Measurements from ENCODE around the gene SLC28A1. TPM values are rescaled to one million over a fixed set of nuclear protein-coding genes. Genes with fewer than 3 reads are reported as not detected.
A peak's percentile ranks its signal among the peaks of the same experiment; 100 is the strongest.

Gene SLC28A1
- polyA plus RNA-seq, 1 donor (not counting 4 experiments of a cell fraction or from before 2014, with no cell fraction given): not detected

- DNase-seq (ENCODE audit: low read depth, low spot score) (no peak), FAIRE-seq (no peak)
- peak overlapping the region; percentile 69 to 95 (median 83) for H3K4me3 ChIP-seq (ENCODE audit: control insufficient read depth in 2 of 3, extremely low read depth in 1 of 3, insufficient read depth in 2 of 3, low read depth in 1 of 3, low read length in 3 of 3)
- no peaks in the 10 kb centered on the region for H3K36me3 ChIP-seq (ENCODE audit: control insufficient read depth in 2 of 2, extremely low read depth in 1 of 2, insufficient read depth in 2 of 2, low read length in 2 of 2)
- no peaks in the 10 kb centered on the region for H4K20me1 ChIP-seq (ENCODE audit: control insufficient read depth, extremely low read depth, insufficient read depth, low read length)
- TF ChIP-seq CTCF (optimal IDR thresholded peaks at IDR 0.05 in 1 of 3, IDR thresholded peaks at IDR 0.05 in 1 of 3, conservative IDR thresholded peaks at IDR 0.05 in 1 of 3; ENCODE audit: extremely low read depth in 1 of 3, insufficient read depth in 2 of 3, low read length in 3 of 3): no peak
- TF ChIP-seq EZH2 (IDR thresholded peaks at IDR 0.05; ENCODE audit: low read length): no peak
- H2AFZ ChIP-seq (ENCODE audit: control insufficient read depth, low read length): peak overlapping the region; percentile 94
- H3K9me1 ChIP-seq (ENCODE audit: control insufficient read depth, extremely low read depth, insufficient read depth, low read length): no peaks in the 10 kb centered on the region
- dilution Hi-C loops (cut with MboI; ENCODE audit: extremely low pct_ligation_motif_present, low sequenced_read_pairs): no loop called here
- peaks cover 12% of the 10 kb centered on the region for H3K79me2 ChIP-seq (ENCODE audit: control insufficient read depth, insufficient read depth, low read length)
- no peaks in the 10 kb centered on the region for H3K27me3 ChIP-seq (ENCODE audit: control insufficient read depth, extremely low read depth, insufficient read depth, low read length)
- H3K9me3 ChIP-seq (ENCODE audit: control insufficient read depth, low read depth, low read length): no peaks in the 10 kb centered on the region
- peak overlapping the region; percentile 87 for H3K4me2 ChIP-seq (ENCODE audit: control insufficient read depth, extremely low read depth, insufficient read depth, low read depth, low read length)
- H3K4me1 ChIP-seq (ENCODE audit: control insufficient read depth, extremely low read depth, insufficient read depth, low read length): peaks cover 14% of the 10 kb centered on the region
- peak overlapping the region; percentile 87 for H3K9ac ChIP-seq (ENCODE audit: control insufficient read depth, extremely low read depth, insufficient read depth, low read length)
- peak overlapping the region; percentile 81 for H3K27ac ChIP-seq (ENCODE audit: control insufficient read depth, insufficient read depth, low read length)
Measured at GRCh38 chr15:84980196-84981053, 96.0 kb downstream of the SLC28A1 start.

- no peak for FAIRE-seq
- H3K79me2 ChIP-seq (ENCODE audit: control insufficient read depth, insufficient read depth, low read length): peaks cover 13% of the 10 kb centered on the region
- H3K36me3 ChIP-seq (ENCODE audit: control insufficient read depth in 2 of 2, extremely low read depth in 1 of 2, insufficient read depth in 2 of 2, low read length in 2 of 2): no peaks in the 10 kb centered on the region
- peak; percentile 79 for DNase-seq (ENCODE audit: low read depth, low spot score)
- peak overlapping the region; percentile 81 for H3K27ac ChIP-seq (ENCODE audit: control insufficient read depth, insufficient read depth, low read length)
- H4K20me1 ChIP-seq (ENCODE audit: control insufficient read depth, extremely low read depth, insufficient read depth, low read length): no peaks in the 10 kb centered on the region
- H3K4me2 ChIP-seq (ENCODE audit: control insufficient read depth, extremely low read depth, insufficient read depth, low read depth, low read length): peak overlapping the region; percentile 87
- peak overlapping the region; percentile 87 for H3K9ac ChIP-seq (ENCODE audit: control insufficient read depth, extremely low read depth, insufficient read depth, low read length)
- H3K9me3 ChIP-seq (ENCODE audit: control insufficient read depth, low read depth, low read length): no peaks in the 10 kb centered on the region
- no peaks in the 10 kb centered on the region for H3K27me3 ChIP-seq (ENCODE audit: control insufficient read depth, extremely low read depth, insufficient read depth, low read length)
- H2AFZ ChIP-seq (ENCODE audit: control insufficient read depth, low read length): peak overlapping the region; percentile 85
- dilution Hi-C loops (cut with MboI; ENCODE audit: extremely low pct_ligation_motif_present, low sequenced_read_pairs): no loop called here
- peak overlapping the region; percentile 69 to 95 (median 83) for H3K4me3 ChIP-seq (ENCODE audit: control insufficient read depth in 2 of 3, extremely low read depth in 1 of 3, insufficient read depth in 2 of 3, low read depth in 1 of 3, low read length in 3 of 3)
- H3K9me1 ChIP-seq (ENCODE audit: control insufficient read depth, extremely low read depth, insufficient read depth, low read length): no peaks in the 10 kb centered on the region
- peaks cover 14% of the 10 kb centered on the region for H3K4me1 ChIP-seq (ENCODE audit: control insufficient read depth, extremely low read depth, insufficient read depth, low read length)
- TF ChIP-seq EZH2 (IDR thresholded peaks at IDR 0.05; ENCODE audit: low read length) (no peak), CTCF (optimal IDR thresholded peaks at IDR 0.05 in 1 of 3, IDR thresholded peaks at IDR 0.05 in 1 of 3, conservative IDR thresholded peaks at IDR 0.05 in 1 of 3; ENCODE audit: extremely low read depth in 1 of 3, insufficient read depth in 2 of 3, low read length in 3 of 3) (peak in 1 of 3 experiments; percentile 25)
Measured at GRCh38 chr15:84981054-84981710, 96.7 kb downstream of the SLC28A1 start.

Data from keratinocyte (primary cell).